Measurements from ENCODE around the gene GPER1.
"Not testable (repeated sequence)": the region's sequence is repeated elsewhere in the genome, so short reads cannot be mapped to it uniquely, and the experiment has no call there.

The GPER1 gene

GRCh38 chr7:1112625-1113547, 25.0 kb downstream of the GPER1 start:
- TF ChIP-seq POLR2A (IDR thresholded peaks at IDR 0.05; ENCODE audit: low read depth, low read length): no peak
- no peak for FAIRE-seq
- DNase-seq (ENCODE audit: insufficient read length, low spot score): no peak

GRCh38 chr7:1113548-1113885, 25.6 kb downstream of the GPER1 start:
- DNase-seq (ENCODE audit: insufficient read length, low spot score) (no peak), FAIRE-seq (no peak)
- no peak for TF ChIP-seq POLR2A (IDR thresholded peaks at IDR 0.05; ENCODE audit: low read depth, low read length)

- FAIRE-seq: no peak
- no peak for DNase-seq (ENCODE audit: insufficient read length, low spot score)
- no peak for TF ChIP-seq POLR2A (IDR thresholded peaks at IDR 0.05; ENCODE audit: low read depth, low read length)
Measured at GRCh38 chr7:1114088-1114487, 26.2 kb downstream of the GPER1 start.

GRCh38 chr7:1114505-1114904, 26.6 kb downstream of the GPER1 start:
- FAIRE-seq: no peak

GRCh38 chr7:1115171-1116045, 27.5 kb downstream of the GPER1 start:
- not testable (repeated sequence) for DNase-seq (ENCODE audit: insufficient read length, low spot score); FAIRE-seq

More at GRCh38 chr7:1114505-1114904, 26.6 kb downstream of the GPER1 start:
- DNase-seq (ENCODE audit: insufficient read length, low spot score): no peak
- TF ChIP-seq POLR2A (IDR thresholded peaks at IDR 0.05; ENCODE audit: low read depth, low read length): no peak

GRCh38 chr7:1116383-1117008, 28.6 kb downstream of the GPER1 start:
- FAIRE-seq; DNase-seq (ENCODE audit: insufficient read length, low spot score): not testable (repeated sequence)

GRCh38 chr7:1117321-1117928, 29.5 kb downstream of the GPER1 start:
- no peak for TF ChIP-seq POLR2A (IDR thresholded peaks at IDR 0.05; ENCODE audit: low read depth, low read length)
- DNase-seq (ENCODE audit: insufficient read length, low spot score): no peak
- FAIRE-seq: no peak

- TF ChIP-seq POLR2A (IDR thresholded peaks at IDR 0.05; ENCODE audit: low read depth, low read length): no peak
- no peak for FAIRE-seq
- no peak for DNase-seq (ENCODE audit: insufficient read length, low spot score)
Measured at GRCh38 chr7:1119201-1119600, 31.3 kb downstream of the GPER1 start.

- FAIRE-seq: no peak
- no peak for TF ChIP-seq POLR2A (IDR thresholded peaks at IDR 0.05; ENCODE audit: low read depth, low read length)
- no peak for DNase-seq (ENCODE audit: insufficient read length, low spot score)
Measured at GRCh38 chr7:1120791-1121190, 32.9 kb downstream of the GPER1 start.

GRCh38 chr7:1121476-1121875, 33.6 kb downstream of the GPER1 start:
- no peak for DNase-seq (ENCODE audit: insufficient read length, low spot score)
- no peak for FAIRE-seq
- no peak for TF ChIP-seq POLR2A (IDR thresholded peaks at IDR 0.05; ENCODE audit: low read depth, low read length)

GRCh38 chr7:1121886-1122831, 34.2 kb downstream of the GPER1 start:
- no peak for DNase-seq (ENCODE audit: insufficient read length, low spot score)
- TF ChIP-seq POLR2A (IDR thresholded peaks at IDR 0.05; ENCODE audit: low read depth, low read length): no peak
- FAIRE-seq: no peak

- TF ChIP-seq POLR2A (IDR thresholded peaks at IDR 0.05; ENCODE audit: low read depth, low read length): no peak
- DNase-seq (ENCODE audit: insufficient read length, low spot score) (no peak), FAIRE-seq (no peak)
Measured at GRCh38 chr7:1122832-1123501, 35.1 kb downstream of the GPER1 start.
